ENCODE data around the gene THEM5.

Gene THEM5

GRCh38 chr1:151838222-151839081 lies 15.1 kb downstream of the THEM5 start:
- peak in 1 of 2 donors; percentile 49 for DNase-seq

GRCh38 chr1:151837884-151838221 lies 15.7 kb downstream of the THEM5 start:
- no peak for DNase-seq

- no peak for DNase-seq
Measured at GRCh38 chr1:151837197-151837596, 16.3 kb downstream of the THEM5 start.

- no peak for DNase-seq
Measured at GRCh38 chr1:151835596-151835995, 17.9 kb downstream of the THEM5 start.

GRCh38 chr1:151834239-151834638 lies 19.3 kb downstream of the THEM5 start:
- no peak for DNase-seq

GRCh38 chr1:151833172-151833900 lies 20.2 kb downstream of the THEM5 start:
- DNase-seq = no peak

GRCh38 chr1:151832318-151832980 lies 21.1 kb downstream of the THEM5 start:
- no peak for DNase-seq

- DNase-seq = no peak
Measured at GRCh38 chr1:151831605-151832004, 21.9 kb downstream of the THEM5 start, which contains the start of gene RORC. RORC (minus strand) TSS chr1:151831802; CDS start chr1:151831764, 38 bp downstream.

GRCh38 chr1:151831256-151831591 lies 22.3 kb downstream of the THEM5 start:
- no peak for DNase-seq

GRCh38 chr1:151830055-151830454 lies 23.5 kb downstream of the THEM5 start:
- no peak for DNase-seq

- no peak for DNase-seq
Measured at GRCh38 chr1:151829352-151830046, 24.0 kb downstream of the THEM5 start.

- DNase-seq = no peak
Measured at GRCh38 chr1:151828921-151829320, 24.6 kb downstream of the THEM5 start.

GRCh38 chr1:151827853-151828252 lies 25.7 kb downstream of the THEM5 start:
- peak in 1 of 2 donors; percentile 38 for DNase-seq

- peak; percentile 55 to 68 for DNase-seq
Measured at GRCh38 chr1:151825751-151826660, 27.5 kb downstream of the THEM5 start.

GRCh38 chr1:151825204-151825603 lies 28.3 kb downstream of the THEM5 start:
- no peak for DNase-seq

GRCh38 chr1:151823175-151823574 lies 30.3 kb downstream of the THEM5 start:
- DNase-seq = no peak

GRCh38 chr1:151822404-151822803 lies 31.1 kb downstream of the THEM5 start:
- DNase-seq = peak; percentile 70 to 76

GRCh38 chr1:151820940-151821339 lies 32.6 kb downstream of the THEM5 start:
- no peak for DNase-seq

- DNase-seq = no peak
Measured at GRCh38 chr1:151819976-151820623, 33.4 kb downstream of the THEM5 start.

GRCh38 chr1:151819227-151819835 lies 34.2 kb downstream of the THEM5 start:
- DNase-seq = no peak

GRCh38 chr1:151817353-151817730 lies 36.2 kb downstream of the THEM5 start:
- DNase-seq = no peak
